HG02571 (cell line): ENCODE measurements around the gene ETV6.

Experiments
- ATAC-seq: cut with Tn5 transposase; IDR thresholded peaks from one replicate; pipeline ENCODE4 v1.9.1; 2021; ENCODE audit warnings: mild to moderate bottlenecking, moderate library complexity; ENCODE audit not compliant: unreplicated experiment

Gene ETV6

GRCh38 chr12:11713202-11713601, 63.7 kb downstream of the ETV6 start:
- no peak for ATAC-seq

DNA sequence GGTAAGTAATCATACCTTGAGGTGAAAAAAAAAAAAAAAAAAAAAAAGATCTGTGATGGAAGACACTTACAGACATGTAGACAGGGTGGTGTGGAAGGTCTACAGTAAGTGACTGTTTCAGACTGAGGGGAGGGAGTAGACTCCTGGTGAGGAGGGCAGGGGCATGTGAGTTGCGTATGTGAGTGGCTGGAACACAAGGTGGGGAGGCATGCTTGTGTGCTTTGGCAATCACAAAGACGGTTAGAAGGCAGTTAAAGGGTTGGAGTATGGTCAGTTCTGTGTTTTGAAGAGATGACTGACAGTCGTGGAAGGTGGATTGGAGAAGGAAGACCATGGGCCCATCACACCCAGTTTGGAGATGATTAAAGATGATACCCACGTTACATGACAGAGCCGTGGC, 65.2 kb downstream of the ETV6 start:
- ATAC-seq: no peak

GRCh38 chr12:11715621-11716020, 66.1 kb downstream of the ETV6 start:
- ATAC-seq: no peak

DNA sequence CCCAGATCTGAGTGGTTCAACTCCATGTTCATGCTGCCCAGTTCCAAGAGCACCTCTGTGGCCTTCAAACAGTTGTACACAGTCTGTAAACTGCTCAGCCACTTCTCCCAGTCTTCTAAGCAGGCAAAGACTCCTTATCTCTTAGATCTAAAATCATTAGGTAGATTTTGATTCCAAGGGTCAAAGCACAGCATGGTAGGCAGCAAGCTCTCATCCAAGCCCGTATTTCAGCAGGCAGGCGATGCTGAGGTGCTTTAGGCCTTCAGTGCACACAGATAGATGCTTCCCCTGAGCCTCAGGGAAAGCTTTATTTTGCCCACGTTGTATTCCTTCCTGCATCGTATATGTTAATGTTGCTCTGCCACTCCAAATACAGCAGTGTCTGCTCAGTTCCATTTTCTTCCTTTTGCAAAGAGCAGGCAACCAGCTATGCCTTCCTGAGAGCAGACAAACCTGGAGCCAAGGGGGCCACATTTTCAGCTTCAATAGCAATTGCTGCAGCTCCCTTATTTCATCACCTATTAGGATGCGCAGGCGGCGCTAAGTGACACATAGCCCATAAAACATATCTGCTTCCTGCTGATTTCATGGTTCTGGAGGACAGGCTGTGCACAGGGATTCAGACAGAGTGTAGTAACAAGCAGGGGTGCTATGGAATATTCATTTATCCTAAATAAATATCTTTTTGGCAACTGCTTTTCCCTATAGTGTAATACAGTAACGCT, 67.5 kb downstream of the ETV6 start:
- no peak for ATAC-seq

DNA sequence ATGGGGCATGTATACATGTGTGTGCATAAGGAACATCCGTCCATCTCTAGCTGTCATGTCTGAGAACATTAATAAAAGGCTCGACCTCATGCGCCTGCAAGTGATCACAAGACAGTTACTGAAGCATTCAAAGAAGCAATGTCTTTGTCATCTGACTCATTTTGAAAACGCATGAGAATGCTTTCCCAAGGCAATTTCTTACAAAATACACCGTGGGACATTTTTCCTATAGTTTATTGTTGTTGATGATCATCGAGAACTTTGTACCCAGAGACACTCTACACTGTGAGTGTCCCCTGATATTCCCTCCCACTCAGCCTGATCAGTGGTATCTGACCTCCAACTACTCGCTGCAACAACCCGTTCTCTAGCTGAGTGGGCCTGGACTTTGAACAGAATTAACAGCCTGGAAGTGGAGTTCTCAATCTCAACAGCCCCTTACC, 68.1 kb downstream of the ETV6 start:
- no peak for ATAC-seq

- ATAC-seq: no peak
Measured at GRCh38 chr12:11718105-11718504, 68.6 kb downstream of the ETV6 start.

GRCh38 chr12:11718768-11719253, 69.3 kb downstream of the ETV6 start:
- ATAC-seq: no peak

DNA sequence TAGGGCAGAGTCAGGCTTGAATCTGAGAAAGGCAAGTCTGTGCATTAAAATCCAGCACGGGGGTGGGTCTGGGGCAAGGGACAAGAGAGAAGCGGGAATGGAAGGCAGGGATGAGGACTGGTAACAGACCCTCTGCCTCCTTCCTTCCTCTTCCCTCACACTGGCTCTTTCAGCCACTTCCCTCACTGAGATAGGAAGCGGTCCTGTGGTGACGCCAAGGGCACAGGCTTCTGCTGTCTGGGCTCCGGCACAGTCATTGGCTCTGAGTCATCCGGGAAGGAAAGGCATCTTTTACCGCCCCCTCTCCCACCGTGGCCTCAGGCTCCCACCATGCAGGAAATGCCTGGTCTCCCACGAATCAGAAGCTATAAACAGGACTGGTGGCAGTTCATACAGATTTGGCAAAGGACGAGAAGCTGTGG, 70.2 kb downstream of the ETV6 start:
- no peak for ATAC-seq

- ATAC-seq: no peak
Measured at GRCh38 chr12:11722071-11722470, 72.6 kb downstream of the ETV6 start.

DNA sequence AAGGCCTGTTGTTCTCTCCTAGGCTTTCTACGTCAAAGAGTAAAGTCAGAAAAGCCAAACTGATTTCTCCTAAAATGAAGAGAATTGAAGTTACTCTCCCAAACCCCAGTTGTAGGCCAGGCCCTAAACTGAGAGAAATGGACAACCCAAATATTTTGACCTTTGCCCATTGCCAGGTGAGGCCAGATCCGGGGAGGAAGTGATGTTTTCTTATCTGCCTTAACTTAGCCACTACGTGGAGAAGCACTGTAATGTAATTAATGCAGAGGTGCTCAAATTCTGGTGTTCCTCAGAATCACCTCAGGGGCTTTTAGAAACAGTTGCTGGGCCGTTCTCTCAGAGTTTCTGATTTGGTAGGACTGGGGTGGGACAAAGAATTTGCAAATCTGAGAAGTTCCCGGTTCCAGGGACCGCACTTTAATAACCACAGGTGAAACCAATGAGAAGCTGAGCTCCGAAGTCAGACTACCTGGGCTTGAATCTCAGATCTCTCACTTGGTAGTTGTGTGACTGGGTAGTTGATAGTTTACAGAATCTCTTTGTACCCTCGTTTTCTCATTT, 73.2 kb downstream of the ETV6 start:
- no peak for ATAC-seq

GRCh38 chr12:11723993-11724392, 74.5 kb downstream of the ETV6 start:
- ATAC-seq: no peak

DNA sequence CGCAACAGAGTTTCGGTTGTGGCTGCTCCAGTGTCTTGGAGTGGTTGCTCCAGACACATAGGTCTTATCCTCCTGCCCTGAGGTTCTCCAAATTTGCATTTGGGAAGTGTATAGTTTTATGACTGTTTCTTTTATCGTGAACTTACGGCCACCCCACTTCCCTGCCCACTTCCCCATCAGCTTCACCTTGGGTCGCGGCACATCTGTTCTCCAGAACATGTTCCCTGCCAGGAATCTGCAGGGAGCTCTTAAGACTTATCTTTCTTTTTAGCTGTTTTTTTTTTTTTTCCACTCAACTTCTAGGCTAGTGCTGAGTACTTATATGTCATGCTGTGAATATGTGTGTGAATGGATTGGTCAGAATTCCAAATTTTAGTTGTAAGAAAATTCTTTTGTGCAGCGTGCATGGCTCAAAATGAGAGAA, 75.4 kb downstream of the ETV6 start:
- ATAC-seq: no peak

DNA sequence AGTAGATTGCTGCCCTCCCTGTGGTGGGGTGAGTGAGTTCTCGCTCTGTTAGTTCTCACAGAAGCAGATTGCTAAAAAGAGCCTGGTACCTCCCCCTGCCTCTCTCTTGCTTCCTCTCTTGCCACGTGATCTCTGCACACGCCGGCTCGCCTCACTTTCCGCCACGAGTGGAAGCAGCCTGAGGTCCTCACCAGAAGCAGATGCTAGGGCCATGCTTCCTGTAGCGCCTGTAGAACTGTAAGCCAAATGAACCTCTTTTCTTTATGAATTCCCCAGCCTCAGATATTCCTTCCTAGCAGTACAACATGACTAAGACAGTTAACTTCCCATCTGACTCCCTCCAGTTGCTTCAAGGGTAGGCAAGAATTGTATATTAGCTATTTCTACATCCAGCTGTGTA, 76.2 kb downstream of the ETV6 start:
- no peak for ATAC-seq

DNA sequence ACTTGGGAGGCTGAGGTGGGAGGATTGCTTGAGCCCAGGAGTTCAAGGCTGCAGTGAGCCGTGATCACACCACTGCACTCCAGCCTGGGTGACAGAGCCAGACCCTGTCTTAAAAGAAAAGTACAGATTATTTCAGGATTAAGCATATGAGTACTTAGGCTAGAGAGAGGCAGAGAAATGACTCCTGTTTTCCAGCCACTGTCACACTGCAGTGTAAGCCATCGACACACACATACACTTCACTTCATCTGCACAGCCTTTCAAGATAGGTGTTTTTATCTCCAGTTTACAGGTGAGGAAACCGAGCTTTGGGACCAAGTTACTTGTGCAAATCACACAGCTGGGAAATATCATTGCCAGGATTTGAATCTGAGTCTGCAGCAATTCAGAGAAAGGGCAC, 77.2 kb downstream of the ETV6 start:
- ATAC-seq: no peak

GRCh38 chr12:11727133-11727664, 77.7 kb downstream of the ETV6 start:
- no peak for ATAC-seq

- ATAC-seq: no peak
Measured at GRCh38 chr12:11728154-11728755, 78.8 kb downstream of the ETV6 start.

- ATAC-seq: no peak
Measured at GRCh38 chr12:11729008-11729407, 79.5 kb downstream of the ETV6 start.

- no peak for ATAC-seq
Measured at GRCh38 chr12:11729439-11730150, 80.1 kb downstream of the ETV6 start.

GRCh38 chr12:11730299-11731041, 81.0 kb downstream of the ETV6 start:
- no peak for ATAC-seq

DNA sequence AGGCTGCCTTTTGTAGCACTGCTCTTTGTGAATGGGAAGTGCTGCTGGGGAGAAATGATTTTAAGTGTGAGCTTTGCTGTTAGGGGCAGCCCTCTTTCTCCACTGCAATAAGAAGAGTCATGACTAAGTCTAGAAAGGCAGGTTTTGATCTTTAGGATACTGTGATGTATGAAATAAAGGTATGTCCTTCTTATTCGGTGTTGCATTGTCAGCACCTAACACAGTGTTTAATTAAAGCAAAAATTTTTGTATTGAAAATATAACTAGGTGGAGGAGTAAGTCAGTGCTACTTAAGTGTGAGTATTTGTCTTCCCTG, 81.5 kb downstream of the ETV6 start:
- ATAC-seq: no peak

GRCh38 chr12:11731455-11731854, 82.0 kb downstream of the ETV6 start:
- ATAC-seq: no peak
